ENCODE data around the gene HMCES.
"Not testable (repeated sequence)": the region's sequence is repeated elsewhere in the genome, so short reads cannot be mapped to it uniquely, and the experiment has no call there.

HMCES gene

GRCh38 chr3:129333891-129334290 is 55.2 kb downstream of the HMCES start:
- no peak for TF ChIP-seq CTCF (IDR thresholded peaks at IDR 0.05; ENCODE audit: low read depth, low read length)
- no peak for DNase-seq (ENCODE audit: extremely low read depth, low read depth)

GRCh38 chr3:129336093-129336706 is 57.5 kb downstream of the HMCES start:
- no peak for DNase-seq (ENCODE audit: extremely low read depth, low read depth)
- no peak for TF ChIP-seq CTCF (IDR thresholded peaks at IDR 0.05; ENCODE audit: low read depth, low read length)

GRCh38 chr3:129337719-129338118 is 59.0 kb downstream of the HMCES start:
- DNase-seq (ENCODE audit: extremely low read depth, low read depth): not testable (repeated sequence)

- DNase-seq (ENCODE audit: extremely low read depth, low read depth): not testable (repeated sequence)
Observed at GRCh38 chr3:129339186-129339585, 60.5 kb downstream of the HMCES start.

- DNase-seq (ENCODE audit: extremely low read depth, low read depth): not testable (repeated sequence)
Observed at GRCh38 chr3:129339833-129340232, 61.2 kb downstream of the HMCES start.

GRCh38 chr3:129341331-129342141 is 62.9 kb downstream of the HMCES start:
- TF ChIP-seq CTCF (IDR thresholded peaks at IDR 0.05; ENCODE audit: low read depth, low read length): no peak
- no peak for DNase-seq (ENCODE audit: extremely low read depth, low read depth)

GRCh38 chr3:129343643-129344360 is 65.1 kb downstream of the HMCES start:
- TF ChIP-seq CTCF (IDR thresholded peaks at IDR 0.05; ENCODE audit: low read depth, low read length): peak; percentile 61

GRCh38 chr3:129344540-129345220 is 66.0 kb downstream of the HMCES start:
- no peak; the same call in 1 of the 2 replicates for TF ChIP-seq CTCF (IDR thresholded peaks at IDR 0.05; ENCODE audit: low read depth, low read length)
- no peak for DNase-seq (ENCODE audit: extremely low read depth, low read depth)

More at GRCh38 chr3:129343643-129344360, 65.1 kb downstream of the HMCES start:
- DNase-seq (ENCODE audit: extremely low read depth, low read depth): no peak
